Measurements from ENCODE around the gene DNAH17. TPM values are rescaled to one million over a fixed set of nuclear protein-coding genes. Genes with fewer than 3 reads are reported as not detected.

DNAH17 gene
- total RNA-seq, 3 donors from 2014 or later (not counting 1 experiment from before 2014, with no cell fraction given) = 0.16 to 0.25 (median 0.24) TPM

GRCh38 chr17:78526231-78527025 lies 50.8 kb downstream of the DNAH17 start:
- peaks cover 0 to 1% of the 10 kb centered on the region in 2 donors for H3K4me1 Mint-ChIP-seq
- ATAC-seq = peak in 1 of 3 donors; percentile 27
- Histone ChIP-seq H3K27me3 (ENCODE audit: control insufficient read depth, insufficient read depth, low read length) (no peaks in the 10 kb centered on the region), H3K36me3 (ENCODE audit: control insufficient read depth, insufficient read depth, low read length) (no peaks in the 10 kb centered on the region), H3K27ac (ENCODE audit: low read length) (no peak overlapping the region), H3K4me3 (ENCODE audit: low read length) (no peak overlapping the region), H3K4me1 (ENCODE audit: control insufficient read depth, insufficient read depth, low read length) (no peaks in the 10 kb centered on the region), H3K9me3 (ENCODE audit: control insufficient read depth, insufficient read depth, low read length) (no peaks in the 10 kb centered on the region)
- H3K27me3 Mint-ChIP-seq (ENCODE audit: low read depth in 2 of 2) = no peaks in the 10 kb centered on the region
- intact Hi-C loops (cut with micrococcal nuclease) = no loop called here
- TF ChIP-seq CTCF (IDR thresholded peaks at IDR 0.05) = no peak
- H3K9me3 Mint-ChIP-seq = no peaks in the 10 kb centered on the region
- DNase-seq = no peak
- no peak overlapping the region for H3K4me3 Mint-ChIP-seq
- no peaks in the 10 kb centered on the region for H3K36me3 Mint-ChIP-seq
- 88% methylated on average over 28 of the region's 30 CpGs for WGBS (ENCODE audit: insufficient coverage)
- no peak overlapping the region for H3K27ac Mint-ChIP-seq

- no peak overlapping the region for H3K27ac Mint-ChIP-seq
- no peak for TF ChIP-seq CTCF (IDR thresholded peaks at IDR 0.05)
- ATAC-seq (no peak), DNase-seq (no peak)
- H3K36me3 Mint-ChIP-seq = no peaks in the 10 kb centered on the region
- H3K4me3 Mint-ChIP-seq = no peak overlapping the region
- no peaks in the 10 kb centered on the region for H3K36me3 ChIP-seq (ENCODE audit: control insufficient read depth, insufficient read depth, low read length)
- no peaks in the 10 kb centered on the region for H3K9me3 ChIP-seq (ENCODE audit: control insufficient read depth, insufficient read depth, low read length)
- intact Hi-C loops (cut with micrococcal nuclease) = no loop called here
- no peak overlapping the region for H3K27ac ChIP-seq (ENCODE audit: low read length)
- 83% methylated on average over 17 of the region's 17 CpGs for WGBS (ENCODE audit: insufficient coverage)
- H3K27me3 ChIP-seq (ENCODE audit: control insufficient read depth, insufficient read depth, low read length) = no peaks in the 10 kb centered on the region
- no peaks in the 10 kb centered on the region for H3K27me3 Mint-ChIP-seq (ENCODE audit: low read depth in 2 of 2)
- no peaks in the 10 kb centered on the region for H3K4me1 ChIP-seq (ENCODE audit: control insufficient read depth, insufficient read depth, low read length)
- no peaks in the 10 kb centered on the region for H3K9me3 Mint-ChIP-seq
- H3K4me1 Mint-ChIP-seq = no peaks in the 10 kb centered on the region
- H3K4me3 ChIP-seq (ENCODE audit: low read length) = no peak overlapping the region
Measured at GRCh38 chr17:78525511-78526160, 51.6 kb downstream of the DNAH17 start.

- Histone ChIP-seq H3K27me3 (ENCODE audit: control insufficient read depth, insufficient read depth, low read length) (no peaks in the 10 kb centered on the region), H3K4me3 (ENCODE audit: low read length) (no peak overlapping the region), H3K9me3 (ENCODE audit: control insufficient read depth, insufficient read depth, low read length) (no peaks in the 10 kb centered on the region), H3K4me1 (ENCODE audit: control insufficient read depth, insufficient read depth, low read length) (no peaks in the 10 kb centered on the region), H3K36me3 (ENCODE audit: control insufficient read depth, insufficient read depth, low read length) (no peaks in the 10 kb centered on the region), H3K27ac (ENCODE audit: low read length) (no peak overlapping the region)
- Mint-ChIP-seq H3K27ac (no peak overlapping the region), H3K4me1 (no peaks in the 10 kb centered on the region), H3K9me3 (no peaks in the 10 kb centered on the region), H3K36me3 (no peaks in the 10 kb centered on the region), H3K4me3 (no peak overlapping the region), H3K27me3 (ENCODE audit: low read depth in 2 of 2) (no peaks in the 10 kb centered on the region)
- WGBS (ENCODE audit: insufficient coverage) = 86% methylated on average over 23 of the region's 23 CpGs
- DNase-seq = no peak
- TF ChIP-seq CTCF (IDR thresholded peaks at IDR 0.05) = no peak
- no peak for ATAC-seq
- intact Hi-C loops (cut with micrococcal nuclease) = no loop called here
Measured at GRCh38 chr17:78524870-78525510, 52.2 kb downstream of the DNAH17 start.
